Stimulated activated CD8-positive, alpha-beta memory T cell treated with anti-CD3 and anti-CD28 coated beads, Interleukin-7, amount 100 ng/mL, for 48 hours (primary cell): ENCODE measurements around the gene CYP11A1.
A peak's percentile ranks its signal among the peaks of the same experiment; 100 is the strongest.

Source experiments
- DNase-seq, 2 donors: peaks; one replicate each; pipeline ENCODE4 v3.0.0-alpha.2; 2020; ENCODE audit warnings: low read depth in 1 of 2; ENCODE audit errors: extremely low read depth in 1 of 2

Gene CYP11A1

GRCh38 chr15:74306781-74307217, 60.6 kb downstream of the CYP11A1 start:
- DNase-seq, result no peak

DNA sequence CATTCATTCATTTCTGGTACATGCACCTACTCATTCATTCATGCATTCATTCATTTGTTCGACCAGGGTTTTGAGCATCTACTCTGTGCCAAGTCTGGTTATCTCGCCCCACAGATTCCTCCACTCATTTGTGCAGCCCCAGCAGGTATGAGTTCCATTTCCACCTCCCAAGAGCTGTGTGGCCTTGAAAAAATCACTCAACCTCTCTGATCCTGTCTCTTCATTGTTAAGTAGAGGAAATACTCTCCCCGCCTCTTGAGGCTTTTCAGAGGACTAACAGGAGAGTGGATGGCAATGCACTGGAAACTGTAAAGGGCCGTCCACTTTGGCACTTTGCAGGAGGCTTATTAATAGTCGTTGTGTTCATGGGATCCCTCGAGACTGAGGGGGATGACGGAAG, 61.8 kb downstream of the CYP11A1 start:
- no peak for DNase-seq

DNA sequence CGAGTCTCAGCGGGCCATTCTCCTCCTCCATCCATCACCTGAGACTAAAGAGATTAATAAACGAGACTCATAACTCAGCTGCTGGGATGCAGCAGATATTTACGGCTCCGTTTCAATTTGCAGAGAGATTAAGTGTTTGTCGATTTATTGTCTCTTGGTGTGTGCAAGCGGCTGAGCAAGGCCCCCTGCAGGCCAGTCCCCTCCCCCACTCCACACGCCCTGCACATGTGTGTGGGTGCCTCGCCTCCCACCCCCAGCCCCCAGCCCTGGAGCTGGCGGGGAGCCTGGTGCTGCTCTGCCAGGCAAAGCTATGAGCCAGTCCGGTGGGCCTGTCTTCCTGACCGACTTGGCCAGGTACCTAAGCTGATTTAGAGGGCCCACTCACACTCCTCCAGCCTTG, 63.0 kb downstream of the CYP11A1 start:
- no peak for DNase-seq

DNA sequence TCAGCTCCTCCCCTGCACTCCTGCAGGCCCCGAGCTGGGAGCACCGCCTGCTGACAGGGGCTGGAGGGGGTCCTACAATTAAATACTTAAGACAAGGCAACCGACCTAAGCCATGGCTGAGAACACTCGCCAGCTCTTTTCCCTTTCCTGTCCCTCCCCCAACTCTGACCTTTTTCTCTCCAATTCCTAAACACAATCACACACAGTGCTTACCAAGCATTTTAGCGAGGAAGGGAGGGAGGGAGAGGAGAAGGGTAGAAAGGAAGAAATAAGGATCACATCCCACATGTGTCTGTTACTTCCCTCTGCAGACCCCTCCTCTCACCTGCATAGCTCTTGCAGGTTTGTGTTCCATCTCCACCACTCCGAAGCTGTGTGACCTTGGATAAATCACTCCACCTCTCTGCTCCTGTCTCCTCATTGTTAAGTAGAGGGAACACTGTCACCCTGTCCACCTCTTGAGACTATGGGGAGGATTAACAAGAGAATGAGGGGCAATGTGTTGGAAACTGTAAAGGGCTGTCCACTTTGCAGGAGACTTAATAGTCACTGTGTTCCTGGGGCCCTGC, 63.6 kb downstream of the CYP11A1 start:
- DNase-seq, result no peak

- peak in 1 of 2 donors; percentile 22 for DNase-seq
These were observed 64.6 kb downstream of the CYP11A1 start for GRCh38 chr15:74302821-74303359.

- no peak for DNase-seq
These were observed 65.7 kb downstream of the CYP11A1 start for GRCh38 chr15:74301583-74302361.

DNA sequence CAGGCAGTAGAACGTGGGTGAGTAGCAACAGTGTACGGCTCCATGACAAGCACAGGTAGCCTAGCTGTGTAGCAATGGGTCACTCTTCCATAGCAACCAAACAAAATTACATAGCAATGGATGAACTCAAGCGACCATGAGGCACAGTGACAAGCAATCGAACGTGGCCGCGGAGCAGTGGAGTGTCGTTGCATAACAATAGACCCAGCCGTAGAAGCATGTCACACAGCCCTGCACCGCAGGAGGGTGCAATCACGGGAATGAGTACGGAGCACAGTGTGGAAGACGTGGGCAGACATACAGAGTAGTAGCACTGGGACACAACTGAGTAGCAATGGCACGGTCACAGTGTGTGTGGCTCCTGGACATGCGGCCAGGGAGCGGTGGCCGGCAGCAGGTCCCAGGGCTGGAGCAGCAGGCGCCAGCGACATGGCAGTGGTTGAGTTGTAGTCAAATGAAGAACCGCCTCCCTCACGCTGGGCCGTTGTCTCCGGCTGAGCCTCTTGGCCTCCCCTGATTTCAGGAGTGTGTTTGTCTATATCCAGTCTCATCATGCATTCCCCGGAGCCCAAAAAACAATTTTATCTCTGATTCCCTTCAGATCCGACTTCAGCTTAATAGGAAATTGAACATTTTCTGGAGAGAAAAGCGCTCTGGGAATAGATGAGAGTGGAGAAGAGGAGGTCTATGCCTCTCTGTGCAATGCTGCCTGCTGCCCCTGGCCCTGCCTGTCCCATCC, 67.2 kb downstream of the CYP11A1 start:
- no peak for DNase-seq

- DNase-seq, result no peak
These were observed 69.6 kb downstream of the CYP11A1 start for GRCh38 chr15:74297887-74298286.

DNA sequence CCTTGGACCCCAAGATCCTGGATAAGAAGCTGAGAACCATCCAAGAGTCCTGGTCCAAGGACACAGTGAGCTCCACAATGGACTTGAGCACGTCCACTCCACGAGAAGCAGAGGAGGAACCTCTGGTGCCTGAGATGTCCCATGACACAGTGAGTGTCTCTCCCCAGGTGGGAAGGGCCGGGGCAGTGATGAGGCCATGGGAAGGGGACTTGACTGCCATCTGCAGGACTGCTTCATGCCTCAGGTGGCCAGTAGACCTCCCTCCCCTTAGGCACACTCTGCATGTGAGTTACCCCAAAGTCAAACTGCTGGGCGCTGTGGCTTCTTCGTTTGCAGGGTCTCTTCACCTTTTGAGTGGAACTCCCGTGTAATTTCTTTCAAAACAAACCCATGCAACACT, 71.6 kb downstream of the CYP11A1 start:
- no peak for DNase-seq

DNA sequence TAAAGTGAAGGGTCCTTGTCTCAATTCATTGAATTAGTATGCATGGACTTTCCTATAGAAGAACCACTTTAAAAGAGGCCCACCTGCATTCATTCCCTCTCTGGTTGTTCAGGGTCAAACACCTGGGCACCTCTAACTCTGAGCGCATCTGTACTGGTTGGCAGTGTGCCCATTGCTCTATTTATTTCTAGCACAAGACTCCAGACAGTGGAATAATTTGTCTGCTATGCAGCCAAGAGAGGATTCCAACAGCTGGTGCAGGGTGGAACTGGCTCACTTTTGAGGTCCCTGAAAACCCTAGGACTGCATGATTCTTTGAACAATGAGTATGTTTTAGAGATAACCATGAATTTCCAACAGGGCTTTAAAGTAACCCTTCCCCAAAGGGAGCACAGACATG, 73.4 kb downstream of the CYP11A1 start:
- DNase-seq, result no peak

- no peak for DNase-seq
These were observed 74.2 kb downstream of the CYP11A1 start for GRCh38 chr15:74293021-74293810.

DNA sequence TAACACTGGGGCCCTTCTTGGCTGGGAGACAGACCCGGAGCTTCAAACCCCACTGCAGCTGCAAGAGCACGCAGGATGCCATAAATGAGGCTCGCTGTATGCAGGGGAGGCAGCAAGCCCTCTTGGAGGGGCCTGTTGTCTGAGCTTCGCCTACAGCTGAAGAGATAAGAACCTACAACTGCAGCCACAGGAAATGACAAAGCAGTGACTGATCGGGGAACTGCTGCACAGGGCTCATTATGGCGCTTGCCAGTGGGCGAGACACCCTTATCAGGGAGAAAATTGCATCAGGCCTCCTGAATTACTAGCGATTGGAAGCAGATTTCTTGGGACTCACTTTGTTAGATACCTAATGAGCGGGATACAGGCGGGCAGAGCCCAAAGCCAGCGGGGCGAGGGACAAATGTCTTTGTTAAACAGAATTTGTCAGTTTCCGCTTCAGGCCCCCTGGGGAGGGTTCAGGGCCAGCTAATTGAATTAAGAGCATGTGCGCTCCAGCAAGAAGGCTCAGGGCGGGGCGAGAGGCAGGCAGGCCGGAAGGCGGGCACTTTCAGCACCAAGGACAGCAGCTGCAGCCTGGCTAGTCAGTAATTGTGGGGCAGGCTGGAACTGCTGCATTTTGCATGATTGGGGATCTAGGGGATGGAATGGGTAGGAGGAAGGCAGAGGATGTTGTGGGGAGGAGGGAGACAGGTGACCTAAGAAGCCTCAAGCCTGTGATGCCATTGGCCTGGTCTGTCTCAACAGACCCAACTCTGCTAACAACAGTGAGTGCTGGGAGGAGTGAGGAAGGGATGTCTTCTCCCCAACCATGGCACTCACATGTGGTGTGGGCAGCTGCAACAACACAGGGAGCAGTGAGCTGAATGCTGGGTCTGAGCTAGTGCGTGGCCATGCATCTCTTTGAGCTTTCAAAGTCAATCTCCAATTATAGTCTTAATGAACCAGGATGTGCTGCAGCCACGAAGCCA, 76.1 kb downstream of the CYP11A1 start:
- DNase-seq, result peak; percentile 71 to 75

- no peak for DNase-seq
These were observed 76.8 kb downstream of the CYP11A1 start for GRCh38 chr15:74290645-74291044.

- no peak for DNase-seq
These were observed 77.8 kb downstream of the CYP11A1 start for GRCh38 chr15:74289671-74290070.
